K562 (cell line): ENCODE measurements around the gene DEFB114. TPM values are rescaled to one million over a fixed set of nuclear protein-coding genes. Genes with fewer than 3 reads are reported as not detected.

ENCODE experiments used
- ATAC-seq: fragments of 200-7000 bp; cut with Tn5 transposase; 3 replicates; pipeline ENCODE4 v1.9.1; 2020; ENCODE audit warnings: moderate library complexity
- Bru-seq: library from RNA; stranded (reverse); fragments of 400-500 nt; gene quantifications from one replicate; lab custom pipeline; 2021; lab: Mats Ljungman, UMichigan
- BruChase-seq, 2 experiments: library from RNA; stranded (reverse); fragments of 400-500 nt; gene quantifications; one replicate each; lab custom pipeline; 2021; lab: Mats Ljungman, UMichigan
- BruUV-seq: library from RNA; stranded (reverse); fragments of 400-500 nt; replicated peaks from 2 replicates; lab custom pipeline; 2021; lab: Mats Ljungman, UMichigan
- CTCF ChIA-PET: fragments of 300-600 bp; formaldehyde crosslinking; extraction: SDS; loops from one replicate; lab custom pipeline; 2021; ENCODE audit warnings: low intra/inter-chr PET ratio; lab: Yijun Ruan, JAX
- POLR2A ChIA-PET: fragments of 300-600, 350-650 bp; sonication (Branson Sonifier 250); formaldehyde crosslinking; extraction: SDS; loops from one replicate; lab custom pipeline; 2021; ENCODE audit warnings: antibody characterized with exemption, inconsistent platforms; lab: Yijun Ruan, JAX
- DNase-seq, 4 experiments: peaks; one replicate each; pipeline versions ENCODE4 v3.0.0 to v3.0.0-alpha.2; 2011 to 2018; ENCODE audit warnings: low spot score in 3 of 4, mixed read lengths in 3 of 4; ENCODE audit errors: extremely low read depth in 1 of 4
- FAIRE-seq: peaks from 2 replicates; lab custom pipeline; 2011; peaks lifted over from hg19 to GRCh38; lab: Jason Lieb, UNC
- H2AFZ ChIP-seq: 2 replicates; pipeline ENCODE4 v1.6.0; 2011; ENCODE audit warnings: low read depth, low read length, control low read depth, inconsistent platforms
- H3K27ac ChIP-seq: fragments of 200-600 bp; 3 replicates; pipeline ENCODE4 v1.8.0; 2011; ENCODE audit warnings: low read depth, mild to moderate bottlenecking, control low read depth, inconsistent platforms, low read length, moderate library complexity, mixed read lengths; ENCODE audit errors: extremely low read depth
- H3K27me3 ChIP-seq, 2 experiments: fragments of 300-600 bp in 1 of 2; 2 replicates in 1 of 2; 3 replicates in 1 of 2; pipeline versions ENCODE4 v1.6.0 to v1.8.0; 2011; ENCODE audit warnings: inconsistent platforms in 2 of 2, low read length in 2 of 2, mild to moderate bottlenecking in 1 of 2, mixed read lengths in 1 of 2, moderate library complexity in 1 of 2; ENCODE audit not compliant: control insufficient read depth in 2 of 2, insufficient read depth in 2 of 2
- H3K36me3 ChIP-seq: fragments of 300-600 bp; 3 replicates; pipeline ENCODE4 v1.8.0; 2011; ENCODE audit warnings: mild to moderate bottlenecking, low read length, inconsistent platforms; ENCODE audit not compliant: control insufficient read depth, insufficient read depth
- H3K4me1 ChIP-seq, 2 experiments: fragments of 200-600 bp in 1 of 2; replicated peaks in 1 of 2; 2 replicates in 1 of 2; 3 replicates in 1 of 2; pipeline versions ENCODE4 v1.5.1 to v1.8.0; 2011; ENCODE audit warnings: inconsistent platforms in 2 of 2, low read length in 2 of 2, mild to moderate bottlenecking in 1 of 2, mixed read lengths in 1 of 2, moderate library complexity in 1 of 2; ENCODE audit not compliant: control insufficient read depth in 2 of 2, insufficient read depth in 2 of 2
- H3K4me2 ChIP-seq: 2 replicates; pipeline ENCODE4 v1.6.1; 2011; ENCODE audit warnings: low read length, control low read depth, inconsistent platforms, mixed read lengths; ENCODE audit not compliant: insufficient read depth
- H3K4me3 ChIP-seq: fragments of 200-600 bp; sonication (generic), shearing (Covaris generic); 2 replicates; pipeline ENCODE4 v1.5.1; 2016; ENCODE audit warnings: control low read depth, inconsistent platforms
- H3K79me2 ChIP-seq: fragments of 200-600 bp; 3 replicates; pipeline ENCODE4 v1.8.0; 2011; ENCODE audit warnings: low read length, inconsistent platforms; ENCODE audit not compliant: control insufficient read depth, insufficient read depth
- H3K9ac ChIP-seq, 2 experiments: 2 replicates each; pipeline versions ENCODE4 v1.6.0 to v1.6.1; 2011; ENCODE audit warnings: low read depth in 2 of 2, low read length in 2 of 2, control low read depth in 1 of 2, inconsistent platforms in 1 of 2, mild to moderate bottlenecking in 1 of 2, mixed read lengths in 1 of 2; ENCODE audit not compliant: insufficient read depth in 1 of 2
- H3K9me1 ChIP-seq: one replicate; pipeline ENCODE4 v1.6.0; 2011; ENCODE audit warnings: inconsistent platforms, mild to moderate bottlenecking, low read length, moderate library complexity; ENCODE audit not compliant: control insufficient read depth, insufficient read depth
- H3K9me3 ChIP-seq: replicated peaks from 2 replicates; pipeline ENCODE4 v1.5.1; 2011; ENCODE audit warnings: low read depth, low read length, inconsistent platforms; ENCODE audit not compliant: control insufficient read depth, insufficient read depth
- H4K20me1 ChIP-seq: replicated peaks from 2 replicates; pipeline ENCODE4 v1.6.1; 2011; ENCODE audit warnings: low read length, inconsistent platforms, mixed read lengths; ENCODE audit not compliant: control insufficient read depth, insufficient read depth
- ATF7 ChIP-seq: fragments of 450-650 bp; IDR thresholded peaks from 2 replicates; pipeline ENCODE4 v1.7.1; 2014; ENCODE audit warnings: mild to moderate bottlenecking, moderate library complexity
- HNRNPLL ChIP-seq: fragments of 200-400 bp; formaldehyde crosslinking; IDR thresholded peaks from 2 replicates; pipeline ENCODE4 v1.6.1; 2017; ENCODE audit warnings: low read length, low read depth, mild to moderate bottlenecking; ENCODE audit not compliant: poor library complexity, severe bottlenecking
- NELFE ChIP-seq: IDR thresholded peaks from 2 replicates; pipeline ENCODE4 v1.6.1; 2011; ENCODE audit warnings: mild to moderate bottlenecking; ENCODE audit not compliant: insufficient read depth, insufficient read length
- NEUROD1 ChIP-seq: fragments of 150-350 bp; IDR thresholded peaks from 2 replicates; pipeline ENCODE4 v1.6.1; 2014; ENCODE audit warnings: borderline replicate concordance, low read length, low read depth; ENCODE audit not compliant: partially characterized antibody
- SMAD4 ChIP-seq: fragments of 250-450 bp; sonication (Bioruptor Pico); conservative IDR thresholded peaks from 2 replicates; pipeline ENCODE4 v1.8.0; 2021; ENCODE audit warnings: inconsistent platforms, mild to moderate bottlenecking, moderate library complexity
- SP1 ChIP-seq: sonication (generic); formaldehyde crosslinking; IDR thresholded peaks from 2 replicates; pipeline ENCODE4 v1.8.1; 2022; ENCODE audit warnings: mild to moderate bottlenecking, missing genetic modification reagents
- SRSF3 ChIP-seq: fragments of 200-400 bp; formaldehyde crosslinking; IDR thresholded peaks from 2 replicates; pipeline ENCODE4 v1.6.1; 2016; ENCODE audit warnings: mild to moderate bottlenecking, low read length, moderate library complexity; ENCODE audit not compliant: insufficient read depth
- ZFP30 ChIP-seq: fragments of 250-450 bp; sonication (Bioruptor Pico); IDR thresholded peaks from 2 replicates; pipeline ENCODE4 v1.8.0; 2022; ENCODE audit warnings: moderate library complexity, mild to moderate bottlenecking, inconsistent platforms, borderline replicate concordance
- ZFX ChIP-seq: sonication (generic); formaldehyde crosslinking; IDR thresholded peaks from 2 replicates; pipeline ENCODE4 v1.8.0; 2022; ENCODE audit warnings: mild to moderate bottlenecking, missing genetic modification reagents, moderate library complexity
- ZNF644 ChIP-seq: fragments of 200-800 bp; sonication (Bioruptor generic); IDR thresholded peaks from 2 replicates; pipeline ENCODE4 v1.6.1; 2016; ENCODE audit warnings: low read depth, missing genetic modification characterization, missing compliant biosample characterization
- ZNF766 ChIP-seq: fragments of 200-800 bp; sonication (Bioruptor generic); conservative IDR thresholded peaks from 2 replicates; pipeline ENCODE4 v1.6.1; 2016; ENCODE audit warnings: missing genetic modification characterization, missing compliant biosample characterization
- ZSCAN32 ChIP-seq: fragments of 450-650 bp; formaldehyde crosslinking; IDR thresholded peaks from 2 replicates; pipeline ENCODE4 v1.4.0; 2020; ENCODE audit warnings: mild to moderate bottlenecking, moderate library complexity
- WGBS: fragments of 100-300 bp; shearing (Covaris generic); methylation state at CpG from one replicate; pipeline ENCODE4 v1.1.6; 2016; ENCODE audit warnings: low coverage, mixed read lengths; ENCODE audit not compliant: insufficient coverage; ENCODE audit errors: missing lambda C conversion rate; 5-methylcytosine and 5-hydroxymethylcytosine counted together
- in situ Hi-C: fragments of 300-500 bp; cut with MboI; formaldehyde crosslinking; loops from 4 replicates; pipeline ENCODE4 v1.15.0; 2018; ENCODE audit warnings: inconsistent platforms, mixed read lengths
- intact Hi-C: fragments of 100-400 bp; cut with micrococcal nuclease; formaldehyde crosslinking; loops from 2 replicates; pipeline ENCODE4 v1.14.2; 2022
- long read RNA-seq, 3 experiments: library from polyadenylated mRNA in 2 of 3; library from RNA in 1 of 3; unstranded in 2 of 3; stranded (forward) in 1 of 3; transcript quantifications; one replicate each; pipeline ENCODE4 v2.0.0, GENCODE V29; 2019 to 2022
- polyA minus RNA-seq, 3 experiments: library from RNA; depleted of rRNA, polyadenylated mRNA; stranded (reverse); fragments of >200 nt; gene quantifications; 2 replicates each; pipeline ENCODE4 v1.2.3, GENCODE V29; 2011
- polyA plus RNA-seq, 8 experiments: library from polyadenylated mRNA; depleted of rRNA in 4 of 8; stranded (reverse) in 5 of 8; unstranded in 3 of 8; fragments of >200 nt; fragmentation: Nextera tagmentation in 2 of 8; fragmentation: Illumina TruSeq in 1 of 8; extraction: Ambion mirVana in 2 of 8; extraction: Trizol in 1 of 8; gene quantifications; 2 replicates each; pipeline versions ENCODE4 v1.2.1 to v1.2.3, GENCODE V29; 2011 to 2014; ENCODE audit warnings: inconsistent platforms in 1 of 8, missing spikeins in 1 of 8
- total RNA-seq, 7 experiments: library from RNA; depleted of rRNA in 6 of 7; stranded (reverse); fragments of >200 nt in 6 of 7; fragmentation: Illumina TruSeq in 2 of 7; extraction: Trizol in 2 of 7; gene quantifications; 2 replicates each; pipeline versions ENCODE4 v1.2.1 to v1.2.3, GENCODE V29; 2011 to 2021; ENCODE audit warnings: low replicate concordance in 1 of 7
- TF ChIP-seq, protein P1 (sequence below): IDR thresholded peaks from 2 replicates; pipeline ENCODE4 v1.6.1; 2011; ENCODE audit warnings: borderline replicate concordance, low read depth, mild to moderate bottlenecking, moderate library complexity, low read length; ENCODE audit not compliant: insufficient read depth, poor library complexity, severe bottlenecking
- TF ChIP-seq, protein P2 (sequence below): IDR thresholded peaks from 2 replicates; pipeline ENCODE4 v1.6.1; 2014; ENCODE audit warnings: antibody characterized with exemption

The DEFB114 gene, protein sequence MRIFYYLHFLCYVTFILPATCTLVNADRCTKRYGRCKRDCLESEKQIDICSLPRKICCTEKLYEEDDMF
- total RNA-seq (2011; cell fraction: chromatin; rRNA removed; ENCODE audit: low replicate concordance): not detected in 2 replicates
- total RNA-seq (2011; cell fraction: nucleolus; rRNA removed): not detected in 2 replicates
- total RNA-seq (2011; cell fraction: nucleoplasm; rRNA removed): not detected in 2 replicates
- total RNA-seq (2014; rRNA removed) (not detected in 2 replicates), total RNA-seq (2014; rRNA removed; fragmentation: Illumina TruSeq; extraction: Trizol) (not detected in 2 replicates), total RNA-seq (2015; rRNA removed; fragmentation: Illumina TruSeq; extraction: Trizol) (not detected in 2 replicates), total RNA-seq (2021) (not detected in 2 replicates), polyA plus RNA-seq (2011; rRNA removed) (not detected in 2 replicates), polyA plus RNA-seq (2014; fragmentation: Illumina TruSeq; extraction: Trizol) (not detected in 2 replicates), polyA plus RNA-seq (2014; fragmentation: Nextera tagmentation; extraction: Ambion mirVana) (not detected), polyA plus RNA-seq (2014; rRNA removed) (not detected in 2 replicates), polyA minus RNA-seq (2011; rRNA and poly(A)+ RNA removed) (not detected in 2 replicates), Bru-seq, nascent RNA (not detected), BruChase-seq, experiment 1, labeled RNA remaining after a 2-hour chase (not detected), BruChase-seq, experiment 2, labeled RNA remaining after a 6-hour chase (not detected)
- not detected in 2 replicates for polyA plus RNA-seq (2011; cell fraction: cytosol; rRNA removed)
- polyA plus RNA-seq (2011; cell fraction: nucleus; rRNA removed): not detected in 2 replicates
- polyA plus RNA-seq (2012): not detected in 2 replicates
- not detected in 2 replicates for polyA minus RNA-seq (2011; cell fraction: cytosol; rRNA and poly(A)+ RNA removed)
- polyA minus RNA-seq (2011; cell fraction: nucleus; rRNA and poly(A)+ RNA removed): not detected in 2 replicates
- long read RNA-seq, experiment 1: 0 reads
- long read RNA-seq, experiment 2: 0 reads
- long read RNA-seq, experiment 3: 0 reads

DNA sequence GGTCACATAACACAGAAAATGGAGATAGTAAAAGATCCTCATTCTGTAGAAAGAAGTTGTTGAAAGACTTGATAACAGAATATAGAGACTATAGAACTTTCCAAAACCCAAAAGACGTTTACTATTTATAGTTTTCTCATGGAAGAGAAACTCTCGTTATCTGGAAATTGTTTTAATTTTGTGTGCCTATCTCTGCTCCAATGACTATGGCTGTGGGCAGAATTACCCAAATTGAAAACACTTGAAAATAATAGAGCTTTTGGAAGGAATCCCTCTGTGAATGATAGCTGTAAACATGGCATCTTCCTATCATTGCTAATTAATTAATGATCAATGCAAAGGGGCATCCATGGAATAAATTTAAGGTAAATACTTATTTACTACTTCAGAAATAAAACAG, at the start of gene DEFB114:
Gene DEFB114 (minus strand): TSS at position 101 of the 400 bp plus-strand sequence. CDS start 59 bp downstream, at position 42.
- H3K4me2 ChIP-seq: no peak within 1 kb of the TSS
- WGBS: 0% methylated on average over 2 of the region's 2 CpGs
- TF ChIP-seq ZNF766 (CRISPR knock-in tag) (no peak), SRSF3 (no peak), ZSCAN32 (CRISPR knock-in tag) (no peak), ZNF644 (tag) (no peak), NELFE (no peak), ATF7 (no peak), HNRNPLL (no peak), NEUROD1 (no peak), SMAD4 (CRISPR knock-in tag) (no peak), ZFP30 (no peak), ZFX (CRISPR knock-in tag) (no peak), SP1 (no peak)
- TF ChIP-seq, protein P1, sequence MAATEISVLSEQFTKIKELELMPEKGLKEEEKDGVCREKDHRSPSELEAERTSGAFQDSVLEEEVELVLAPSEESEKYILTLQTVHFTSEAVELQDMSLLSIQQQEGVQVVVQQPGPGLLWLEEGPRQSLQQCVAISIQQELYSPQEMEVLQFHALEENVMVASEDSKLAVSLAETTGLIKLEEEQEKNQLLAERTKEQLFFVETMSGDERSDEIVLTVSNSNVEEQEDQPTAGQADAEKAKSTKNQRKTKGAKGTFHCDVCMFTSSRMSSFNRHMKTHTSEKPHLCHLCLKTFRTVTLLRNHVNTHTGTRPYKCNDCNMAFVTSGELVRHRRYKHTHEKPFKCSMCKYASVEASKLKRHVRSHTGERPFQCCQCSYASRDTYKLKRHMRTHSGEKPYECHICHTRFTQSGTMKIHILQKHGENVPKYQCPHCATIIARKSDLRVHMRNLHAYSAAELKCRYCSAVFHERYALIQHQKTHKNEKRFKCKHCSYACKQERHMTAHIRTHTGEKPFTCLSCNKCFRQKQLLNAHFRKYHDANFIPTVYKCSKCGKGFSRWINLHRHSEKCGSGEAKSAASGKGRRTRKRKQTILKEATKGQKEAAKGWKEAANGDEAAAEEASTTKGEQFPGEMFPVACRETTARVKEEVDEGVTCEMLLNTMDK: no peak
- TF ChIP-seq, protein P2, sequence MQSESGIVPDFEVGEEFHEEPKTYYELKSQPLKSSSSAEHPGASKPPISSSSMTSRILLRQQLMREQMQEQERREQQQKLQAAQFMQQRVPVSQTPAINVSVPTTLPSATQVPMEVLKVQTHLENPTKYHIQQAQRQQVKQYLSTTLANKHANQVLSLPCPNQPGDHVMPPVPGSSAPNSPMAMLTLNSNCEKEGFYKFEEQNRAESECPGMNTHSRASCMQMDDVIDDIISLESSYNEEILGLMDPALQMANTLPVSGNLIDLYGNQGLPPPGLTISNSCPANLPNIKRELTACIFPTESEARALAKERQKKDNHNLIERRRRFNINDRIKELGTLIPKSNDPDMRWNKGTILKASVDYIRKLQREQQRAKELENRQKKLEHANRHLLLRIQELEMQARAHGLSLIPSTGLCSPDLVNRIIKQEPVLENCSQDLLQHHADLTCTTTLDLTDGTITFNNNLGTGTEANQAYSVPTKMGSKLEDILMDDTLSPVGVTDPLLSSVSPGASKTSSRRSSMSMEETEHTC: no peak

More for the DNA sequence above, at the start of gene DEFB114:
- Histone ChIP-seq H3K27ac (no peak within 1 kb of the TSS), H3K4me1 (no peaks in the 10 kb centered on the region), H2AFZ (no peak within 1 kb of the TSS), H3K4me3 (no peak within 1 kb of the TSS), H3K36me3 (no peaks in the 10 kb centered on the region), H3K9me3 (no peaks in the 10 kb centered on the region; the same call in 1 of the 2 replicates), H3K9ac (no peak within 1 kb of the TSS), H3K79me2 (no peaks in the 10 kb centered on the region), H4K20me1 (no peaks in the 10 kb centered on the region), H3K9me1 (no peaks in the 10 kb centered on the region), H3K27me3 (no peaks in the 10 kb centered on the region)
- POLR2A ChIA-PET: interaction anchor here (0.7 kb wide), 1 partner anchor 16 kb away, joined by 4 read pairs; no protein-coding TSS in a partner anchor
- FAIRE-seq: no peak
- in situ Hi-C loops (no loop called here), intact Hi-C loops (no loop called here)
- DNase-seq: no peak
- ATAC-seq: no peak
- CTCF ChIA-PET: no interaction called here
- BruUV-seq: no TSS peak
